DMS114 treated with DMSO at 0.1 percent for 48 hours (cell line): ENCODE data around the gene TYROBP.
A peak's percentile ranks its signal among the peaks of the same experiment; 100 is the strongest.
"Not testable (repeated sequence)": the region's sequence is repeated elsewhere in the genome, so short reads cannot be mapped to it uniquely, and the experiment has no call there.

ENCODE experiments used
- DNase-seq: peaks from one replicate; lab custom pipeline; 2025; ENCODE audit not compliant: unreplicated experiment; lab: John Stamatoyannopoulos, UW

TYROBP gene

DNA sequence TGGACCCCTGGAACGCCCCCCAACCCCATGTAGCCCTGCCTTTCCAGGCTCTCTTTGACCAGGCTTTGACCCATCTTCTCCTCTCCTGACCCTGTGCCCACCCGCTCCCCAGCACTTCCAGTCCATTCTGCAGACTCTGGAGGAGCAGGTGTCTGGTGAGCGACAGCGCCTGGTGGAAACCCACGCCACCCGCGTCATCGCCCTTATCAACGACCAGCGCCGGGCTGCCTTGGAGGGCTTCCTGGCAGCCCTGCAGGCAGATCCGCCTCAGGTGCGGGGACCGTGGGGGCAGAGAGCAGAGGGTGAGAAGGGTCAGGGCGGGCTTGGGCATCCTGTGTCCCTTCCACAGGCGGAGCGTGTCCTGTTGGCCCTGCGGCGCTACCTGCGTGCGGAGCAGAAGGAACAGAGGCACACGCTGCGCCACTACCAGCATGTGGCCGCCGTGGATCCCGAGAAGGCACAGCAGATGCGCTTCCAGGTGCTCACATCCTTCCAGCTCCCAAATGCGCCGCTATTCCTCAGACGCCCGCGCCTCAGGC lies 33.6 kb downstream of the TYROBP start:
- DNase-seq: no peak

GRCh38 chr19:35872180-35872579 lies 35.9 kb downstream of the TYROBP start:
- peak; percentile 11 for DNase-seq

GRCh38 chr19:35871611-35872010 lies 36.5 kb downstream of the TYROBP start:
- no peak for DNase-seq

- no peak for DNase-seq
Measured at GRCh38 chr19:35870798-35871197, 37.3 kb downstream of the TYROBP start.

- DNase-seq: not testable (repeated sequence)
Measured at GRCh38 chr19:35870124-35870736, 37.9 kb downstream of the TYROBP start.

DNA sequence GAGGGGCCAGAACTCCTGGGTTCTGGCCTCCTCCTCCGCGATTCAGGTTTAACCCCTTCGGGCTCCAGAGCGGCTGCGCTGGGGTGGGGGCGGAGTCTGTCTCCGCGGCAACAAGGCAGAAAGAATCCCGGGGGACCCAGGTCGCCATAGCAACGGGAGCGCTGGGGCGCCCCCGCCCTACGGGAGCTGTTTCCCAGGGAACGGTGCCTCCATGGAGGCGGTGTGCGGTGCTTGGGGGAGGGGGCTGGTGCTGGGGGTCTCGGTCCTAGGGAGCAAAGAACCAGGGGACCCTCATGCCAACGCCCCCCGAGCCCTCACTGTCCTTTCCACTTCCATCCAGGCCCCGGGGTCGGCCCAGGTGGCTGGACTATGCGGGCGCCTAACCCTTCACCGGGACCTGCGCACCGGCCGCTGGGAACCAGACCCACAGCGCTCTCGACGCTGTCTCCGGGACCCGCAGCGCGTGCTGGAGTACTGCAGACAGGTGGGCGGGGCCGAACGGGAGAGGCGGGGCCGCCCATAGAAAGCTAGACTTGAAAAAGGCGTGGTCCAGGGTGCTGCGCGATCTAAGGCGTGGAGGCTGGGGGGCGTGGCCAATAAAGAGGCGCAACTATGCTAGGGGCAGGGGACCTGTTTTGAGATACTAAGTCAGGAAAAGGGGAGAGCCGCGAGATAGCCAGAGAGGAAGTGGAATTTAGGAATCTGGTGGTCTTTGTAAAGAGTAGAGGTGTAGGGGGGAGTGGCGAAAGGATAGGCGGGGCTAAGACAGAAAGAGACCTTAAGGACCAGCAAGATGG lies 38.6 kb downstream of the TYROBP start:
- DNase-seq: peak; percentile 98

- no peak for DNase-seq
Measured at GRCh38 chr19:35868823-35869326, 39.2 kb downstream of the TYROBP start.

DNA sequence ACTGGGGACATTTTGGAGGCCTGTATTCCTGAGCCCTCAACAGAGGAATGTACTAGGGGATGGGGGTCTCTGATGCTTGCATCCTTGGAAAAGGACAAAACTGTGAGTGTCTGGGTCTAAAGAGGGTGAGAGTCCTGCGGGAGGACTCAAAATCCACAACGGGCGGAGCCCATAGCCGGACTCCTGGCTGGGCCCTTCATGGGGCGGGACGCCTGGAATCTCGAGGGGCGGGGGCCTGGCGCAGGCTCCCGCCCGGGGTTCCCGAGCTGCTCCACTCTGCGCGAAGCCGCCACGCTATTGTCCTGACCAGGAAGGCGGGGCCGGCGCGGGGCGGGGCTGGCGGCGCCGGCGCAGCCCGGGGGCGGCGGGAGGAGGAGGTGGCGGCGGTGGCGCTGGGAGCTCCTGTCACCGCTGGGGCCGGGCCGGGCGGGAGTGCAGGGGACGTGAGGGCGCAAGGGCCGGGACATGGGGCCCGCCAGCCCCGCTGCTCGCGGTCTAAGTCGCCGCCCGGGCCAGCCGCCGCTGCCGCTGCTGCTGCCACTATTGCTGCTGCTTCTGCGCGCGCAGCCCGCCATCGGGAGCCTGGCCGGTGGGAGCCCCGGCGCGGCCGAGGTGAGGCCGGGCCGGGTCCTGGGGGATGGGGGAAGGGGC lies 39.8 kb downstream of the TYROBP start, which contains the start of gene APLP1:
TSS of gene APLP1 (plus strand) at position 403 of the 651 bp plus-strand sequence. CDS start at position 466, 63 bp downstream.
- DNase-seq: peak; percentile 66

DNA sequence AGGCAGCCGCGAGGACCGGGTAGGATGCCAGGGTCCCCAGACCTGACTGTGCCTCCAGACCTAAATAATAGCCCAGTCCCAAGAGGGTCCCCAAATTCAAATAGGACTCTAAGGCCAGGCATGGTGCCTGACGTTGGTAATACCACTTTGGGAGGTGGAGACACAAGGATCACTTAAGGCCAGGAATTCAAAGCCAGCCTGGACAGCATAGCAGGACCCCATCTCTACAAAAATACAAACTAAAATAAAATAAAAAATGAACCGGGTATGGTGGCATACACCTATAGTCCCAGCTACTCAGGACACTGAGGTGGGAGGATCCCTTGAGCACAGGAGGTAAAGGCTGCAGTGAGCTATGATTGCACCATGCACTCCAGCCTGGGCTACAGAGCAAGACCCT lies 45.1 kb downstream of the TYROBP start:
- no peak for DNase-seq

DNA sequence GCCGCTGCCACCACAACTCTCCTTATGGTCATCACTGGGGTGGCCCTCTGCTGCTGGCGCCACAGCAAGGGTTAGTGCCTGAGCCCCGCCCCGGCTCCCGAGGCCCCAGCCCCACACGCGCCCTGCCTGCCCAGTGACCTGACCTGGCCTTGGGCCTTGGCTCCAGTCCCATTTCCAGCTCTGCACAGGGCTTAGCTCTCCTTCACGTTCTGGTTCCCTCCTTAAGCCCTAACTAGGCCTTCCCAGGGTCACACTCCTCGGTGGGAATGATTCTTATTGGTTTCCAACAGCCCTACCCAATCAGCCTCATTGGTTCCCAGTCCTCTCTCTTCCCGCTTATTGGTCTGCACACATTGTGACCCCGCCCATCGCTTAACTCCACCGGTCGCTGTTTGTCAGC lies 45.6 kb downstream of the TYROBP start:
- DNase-seq: no peak

- DNase-seq: no peak
Measured at GRCh38 chr19:35861640-35862160, 46.4 kb downstream of the TYROBP start.

DNA sequence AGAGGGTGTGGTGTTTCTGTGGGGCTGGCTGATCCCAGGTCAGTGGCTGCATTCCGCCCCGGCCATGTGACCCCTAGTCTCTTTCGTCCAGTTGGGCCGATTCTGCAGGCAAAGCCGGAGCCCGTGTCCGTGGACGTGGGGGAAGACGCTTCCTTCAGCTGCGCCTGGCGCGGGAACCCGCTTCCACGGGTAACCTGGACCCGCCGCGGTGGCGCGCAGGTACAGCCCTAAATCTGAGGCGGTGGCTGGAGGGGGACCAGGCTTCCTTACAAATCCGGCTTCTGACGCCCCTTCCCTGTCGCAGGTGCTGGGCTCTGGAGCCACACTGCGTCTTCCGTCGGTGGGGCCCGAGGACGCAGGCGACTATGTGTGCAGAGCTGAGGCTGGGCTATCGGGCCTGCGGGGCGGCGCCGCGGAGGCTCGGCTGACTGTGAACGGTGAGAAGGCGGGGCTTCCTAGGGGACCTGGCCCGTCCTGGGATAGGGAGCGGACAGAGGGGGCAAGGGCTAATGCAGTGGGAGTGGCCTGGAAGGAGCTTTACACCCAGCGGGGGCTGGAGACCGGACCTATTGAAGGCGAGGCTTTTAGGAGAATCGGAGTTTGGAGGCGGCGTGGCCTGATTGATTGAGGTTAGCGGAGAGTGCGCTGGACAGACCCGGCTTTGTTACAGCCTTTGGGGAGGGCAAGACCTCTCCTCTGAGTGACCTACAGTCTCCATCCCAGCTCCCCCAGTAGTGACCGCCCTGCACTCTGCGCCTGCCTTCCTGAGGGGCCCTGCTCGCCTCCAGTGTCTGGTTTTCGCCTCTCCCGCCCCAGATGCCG lies 47.1 kb downstream of the TYROBP start:
- no peak for DNase-seq

DNA sequence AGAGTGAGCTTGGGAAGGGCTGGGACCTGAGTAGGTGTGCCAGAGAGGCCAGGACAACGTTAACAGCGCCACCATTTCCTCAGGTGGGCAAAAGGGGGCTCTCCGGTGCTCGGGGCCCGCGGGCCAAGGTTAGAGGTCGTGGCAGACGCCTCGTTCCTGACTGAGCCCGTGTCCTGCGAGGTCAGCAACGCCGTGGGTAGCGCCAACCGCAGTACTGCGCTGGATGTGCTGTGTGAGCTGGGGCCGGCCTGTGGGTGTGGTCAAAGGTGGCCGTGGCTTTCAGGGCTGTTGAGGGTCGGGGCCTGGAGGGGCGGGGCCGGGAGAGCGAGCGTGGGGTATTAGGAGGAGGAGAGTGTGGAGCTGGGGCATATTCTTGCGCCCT lies 47.7 kb downstream of the TYROBP start:
- DNase-seq: no peak

- DNase-seq: no peak
Measured at GRCh38 chr19:35859414-35859813, 48.7 kb downstream of the TYROBP start.

DNA sequence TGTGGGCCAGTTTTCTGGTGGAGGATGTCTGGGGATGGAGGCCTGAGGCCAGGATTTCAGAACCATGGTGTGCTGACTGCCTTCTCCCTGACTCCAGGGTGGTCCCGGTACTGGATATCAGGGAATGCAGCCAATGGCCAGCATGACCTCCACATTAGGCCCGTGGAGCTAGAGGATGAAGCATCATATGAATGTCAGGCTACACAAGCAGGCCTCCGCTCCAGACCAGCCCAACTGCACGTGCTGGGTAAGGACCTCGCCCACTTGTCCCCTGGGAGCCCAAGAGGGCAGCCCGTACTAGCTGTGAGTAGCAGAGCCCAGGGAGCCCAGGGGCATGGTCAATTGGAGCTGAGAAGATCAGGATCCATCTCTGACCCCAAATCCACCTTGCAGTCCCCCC lies 49.8 kb downstream of the TYROBP start:
- no peak for DNase-seq

- peak; percentile 49 for DNase-seq
Measured at GRCh38 chr19:35856546-35857149, 51.4 kb downstream of the TYROBP start, which contains the start of gene KIRREL2. KIRREL2 (plus strand) TSS chr19:35856911; CDS start chr19:35857120, 209 bp downstream.
